HG02884 (cell line): ENCODE results near the gene DPYSL4.

Source experiments
- ATAC-seq: cut with Tn5 transposase; IDR thresholded peaks from one replicate; pipeline ENCODE4 v1.9.1; 2021; ENCODE audit warnings: mild to moderate bottlenecking, moderate library complexity; ENCODE audit not compliant: unreplicated experiment

Gene DPYSL4

GRCh38 chr10:132193907-132194552 lies 7.3 kb downstream of the DPYSL4 start:
- no peak for ATAC-seq

GRCh38 chr10:132194726-132195125 lies 8.0 kb downstream of the DPYSL4 start:
- no peak for ATAC-seq

DNA sequence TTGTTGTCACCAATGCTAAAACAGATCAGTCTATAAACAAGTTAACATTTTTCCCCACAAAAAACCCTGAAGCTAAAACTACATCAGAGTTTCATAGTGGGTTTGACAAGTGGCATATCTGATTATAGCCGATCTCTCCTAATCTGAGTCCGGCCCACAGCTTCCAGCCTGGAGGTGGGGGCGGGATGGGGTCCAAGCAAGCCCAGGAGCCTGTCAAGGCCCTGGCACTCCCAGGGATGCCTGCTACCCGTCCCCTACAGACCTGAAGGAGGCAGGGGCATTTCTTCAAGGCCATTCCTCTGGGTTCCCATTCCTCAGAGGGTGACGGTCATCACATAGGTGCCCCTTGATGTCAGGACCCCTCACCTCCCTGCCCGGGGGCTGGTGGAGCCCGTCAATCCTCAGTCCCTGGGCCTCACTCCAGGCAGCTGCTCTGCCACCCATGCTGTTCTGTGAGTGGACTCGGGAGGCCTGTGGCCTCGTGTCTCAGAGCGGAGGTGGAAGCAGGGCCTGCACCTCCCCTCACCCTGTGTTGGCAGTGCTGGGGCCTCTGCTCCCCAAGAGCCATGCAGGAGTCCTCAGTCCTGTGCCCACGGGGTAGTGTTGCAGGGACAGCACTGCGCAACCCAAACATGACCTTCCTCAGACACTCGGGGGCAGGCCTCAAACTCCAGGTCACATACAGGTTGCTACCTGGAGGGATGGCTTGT lies 8.8 kb downstream of the DPYSL4 start:
- no peak for ATAC-seq

GRCh38 chr10:132196178-132197113 lies 9.7 kb downstream of the DPYSL4 start:
- ATAC-seq: no peak

GRCh38 chr10:132197271-132198067 lies 10.7 kb downstream of the DPYSL4 start:
- no peak for ATAC-seq

DNA sequence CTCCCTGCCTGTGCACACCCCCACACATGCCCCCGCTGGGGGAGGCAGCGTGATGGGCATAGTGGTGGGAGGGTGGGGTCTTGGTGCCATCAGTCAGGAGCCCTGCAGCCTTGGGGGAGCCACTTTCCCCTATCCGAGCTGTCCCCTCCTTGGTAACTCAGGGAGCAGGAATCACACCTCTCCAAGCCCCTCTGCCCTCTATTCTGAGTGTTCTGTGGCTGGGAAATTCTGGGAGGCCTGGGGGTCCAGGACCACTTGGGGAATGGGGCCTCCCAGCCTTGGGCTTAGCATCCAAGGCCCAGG lies 11.3 kb downstream of the DPYSL4 start:
- no peak for ATAC-seq

DNA sequence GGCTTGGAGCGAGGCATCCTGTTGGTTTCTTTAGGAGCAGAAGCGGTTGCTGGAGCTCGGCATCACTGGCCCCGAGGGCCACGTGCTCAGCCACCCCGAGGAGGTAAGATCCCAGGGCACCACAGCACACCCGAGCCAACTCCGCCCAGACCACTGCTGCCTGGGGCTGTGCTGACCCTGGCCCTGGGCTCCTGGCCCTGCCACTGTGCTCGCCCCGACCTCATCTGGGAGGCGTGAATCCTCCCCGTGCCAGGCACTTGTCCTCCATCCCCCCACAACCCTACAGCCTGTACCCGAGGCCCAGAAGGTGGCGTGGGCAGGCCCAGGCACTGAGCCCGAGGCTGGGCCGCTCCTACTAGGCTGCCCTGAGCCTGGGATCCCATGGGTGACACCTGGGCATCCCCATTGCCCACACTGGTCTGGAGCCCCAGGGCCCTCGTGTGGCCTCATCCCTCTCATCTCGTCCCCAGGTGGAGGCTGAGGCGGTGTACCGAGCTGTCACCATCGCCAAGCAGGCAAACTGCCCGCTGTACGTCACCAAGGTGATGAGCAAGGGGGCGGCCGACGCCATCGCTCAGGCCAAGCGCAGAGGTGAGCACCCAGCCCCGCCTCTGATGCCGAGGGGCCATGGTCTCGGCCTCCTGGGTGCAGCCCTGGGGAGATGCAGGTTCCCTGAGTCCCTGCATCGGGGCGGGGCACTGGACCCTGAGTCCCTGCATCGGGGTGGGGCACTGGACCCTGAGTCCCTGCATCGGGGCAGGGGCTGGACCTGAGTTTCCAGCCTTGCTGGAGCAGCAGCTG lies 11.8 kb downstream of the DPYSL4 start:
- no peak for ATAC-seq

DNA sequence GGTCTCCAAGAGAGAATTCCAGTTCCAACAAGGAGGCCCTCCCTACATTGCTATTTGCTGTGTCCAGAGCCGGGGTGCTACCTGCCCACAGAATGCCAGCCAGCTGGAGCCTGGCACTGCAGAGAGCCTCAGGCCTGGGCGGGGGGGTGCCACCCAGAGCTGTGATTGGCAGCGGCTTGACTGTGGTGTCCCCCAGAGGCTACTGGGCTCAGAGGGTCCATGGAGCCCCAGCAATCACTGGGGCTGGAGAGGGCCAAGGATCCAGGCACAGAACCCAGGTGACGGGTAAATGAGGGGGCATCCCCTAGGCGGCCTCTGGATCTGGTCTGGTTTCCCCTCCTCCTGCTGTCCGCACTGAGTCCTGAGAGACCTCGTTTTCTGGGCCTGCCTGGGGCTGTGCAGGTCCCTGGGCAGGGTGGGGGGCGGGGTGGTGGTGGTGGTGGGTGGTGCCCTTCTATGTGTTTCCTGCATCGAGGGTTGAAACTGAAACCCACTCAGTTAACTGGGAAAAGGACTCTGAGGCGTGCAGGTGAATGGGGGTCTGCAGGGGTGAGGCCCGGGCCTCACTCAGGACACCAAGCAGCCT lies 12.6 kb downstream of the DPYSL4 start:
- ATAC-seq: no peak

DNA sequence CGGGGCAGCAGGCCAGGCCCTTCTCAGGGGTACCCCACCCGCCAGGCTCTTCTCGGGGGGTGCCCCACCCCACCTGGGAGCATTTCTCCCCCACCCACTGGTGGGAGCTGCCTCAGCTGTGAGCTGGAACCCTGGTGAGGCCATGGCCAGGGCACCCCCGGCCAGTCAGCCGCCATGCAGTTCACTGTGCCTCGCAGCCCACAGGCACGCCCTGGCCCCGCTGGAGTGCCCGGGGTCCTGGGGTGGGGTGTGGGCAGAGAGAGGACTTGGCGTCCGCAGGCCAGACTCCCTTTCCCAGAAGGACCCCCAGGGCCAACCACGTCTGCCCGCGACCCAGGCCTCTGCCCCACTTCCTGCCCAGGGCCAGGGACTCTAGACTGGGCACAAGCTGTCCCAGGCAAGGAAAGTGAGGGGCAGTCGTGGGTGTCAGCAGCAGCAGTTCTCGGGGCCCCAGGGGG lies 13.1 kb downstream of the DPYSL4 start:
- ATAC-seq: no peak

GRCh38 chr10:132200344-132201110 lies 13.8 kb downstream of the DPYSL4 start:
- ATAC-seq: no peak

- ATAC-seq: no peak
Observed at GRCh38 chr10:132201111-132201969, 14.6 kb downstream of the DPYSL4 start.

- ATAC-seq: no peak
Observed at GRCh38 chr10:132202070-132202970, 15.6 kb downstream of the DPYSL4 start.

- no peak for ATAC-seq
Observed at GRCh38 chr10:132203256-132204077, 16.7 kb downstream of the DPYSL4 start.

- ATAC-seq: no peak
Observed at GRCh38 chr10:132204078-132204780, 17.5 kb downstream of the DPYSL4 start.

DNA sequence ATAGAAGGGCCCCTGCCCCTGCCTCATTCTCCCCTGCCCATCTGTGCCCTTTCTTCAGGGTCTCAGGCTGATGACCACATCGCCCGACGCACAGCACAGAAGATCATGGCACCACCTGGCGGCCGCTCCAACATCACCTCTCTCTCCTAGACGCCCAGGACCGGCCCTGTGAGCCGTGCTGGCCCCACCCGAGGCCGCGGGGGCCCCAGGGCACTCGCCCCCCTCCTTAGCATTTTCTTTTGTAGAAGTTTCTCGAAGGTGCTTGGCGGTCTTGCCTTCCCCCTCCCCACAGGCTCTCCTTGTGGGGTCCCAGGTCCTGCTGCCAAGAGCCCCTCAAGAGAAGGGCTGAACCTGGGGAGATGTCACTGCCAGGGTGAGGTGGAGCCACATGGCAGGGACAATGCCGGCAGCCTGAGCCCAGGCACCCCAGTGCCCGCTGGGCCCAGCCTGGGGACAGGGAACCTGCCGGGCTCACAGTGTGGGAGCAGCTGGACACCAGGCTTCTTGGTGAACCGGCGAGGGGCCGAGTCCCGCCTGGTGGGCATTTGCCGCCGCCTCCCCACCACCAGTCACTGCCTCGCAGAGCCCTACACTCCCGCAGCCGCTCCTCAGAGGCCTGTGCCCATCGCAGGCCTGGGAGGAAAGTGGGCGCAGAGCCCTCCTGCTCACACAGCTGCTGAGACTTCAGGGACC lies 18.2 kb downstream of the DPYSL4 start:
- no peak for ATAC-seq
